ENCODE data around the gene OPRM1. TPM values are rescaled to one million over a fixed set of nuclear protein-coding genes. Genes with fewer than 3 reads are reported as not detected.

The OPRM1 gene
- total and polyA plus RNA-seq, 9 donors: 0.11 to 0.22 TPM; not detected in 7

GRCh38 chr6:154219250-154219649 is 180.2 kb downstream of the OPRM1 start:
- H3K4me1 ChIP-seq (ENCODE audit: control insufficient read depth, insufficient read depth, low read length): no peaks in the 10 kb centered on the region
- no peaks in the 10 kb centered on the region for H3K9me3 ChIP-seq (replicated peaks; ENCODE audit: control insufficient read depth, low read depth, low read length)
- no peak overlapping the region for H3K4me3 ChIP-seq (ENCODE audit: low read length)
- no peak overlapping the region for H3K27ac ChIP-seq (ENCODE audit: low read length)
- no CpG with 5 or more reads among the region's 6 CpGs for WGBS (ENCODE audit: insufficient coverage)
- DNase-seq: no peak
- no peaks in the 10 kb centered on the region for H3K27me3 ChIP-seq (ENCODE audit: control insufficient read depth, insufficient read depth, low read length)
- H3K36me3 ChIP-seq (ENCODE audit: control insufficient read depth, insufficient read depth, low read length): no peaks in the 10 kb centered on the region

DNA sequence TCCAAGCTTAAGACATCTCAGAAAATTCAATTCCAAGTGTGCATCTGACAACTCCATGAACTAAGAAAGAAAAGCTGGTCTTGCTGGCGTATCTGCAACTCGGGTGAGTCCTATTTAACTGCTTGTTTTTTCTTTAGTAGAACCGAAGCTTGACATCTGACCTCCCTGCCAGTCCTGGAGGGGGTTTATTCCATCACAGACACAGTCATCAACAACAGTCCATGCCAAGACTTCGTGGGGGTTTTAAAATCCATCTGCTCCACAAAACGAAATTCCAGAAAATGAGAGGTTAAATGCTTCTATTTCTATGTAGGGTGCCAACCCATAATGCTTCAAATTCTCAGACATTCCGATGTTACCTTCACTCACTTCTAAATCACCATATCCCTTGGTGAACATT is 183.7 kb downstream of the OPRM1 start:
- Histone ChIP-seq H3K9me3 (replicated peaks; ENCODE audit: control insufficient read depth, low read depth, low read length) (no peaks in the 10 kb centered on the region), H3K4me3 (ENCODE audit: low read length) (no peak overlapping the region), H3K4me1 (ENCODE audit: control insufficient read depth, insufficient read depth, low read length) (no peaks in the 10 kb centered on the region), H3K27ac (ENCODE audit: low read length) (no peak overlapping the region), H3K27me3 (ENCODE audit: control insufficient read depth, insufficient read depth, low read length) (no peaks in the 10 kb centered on the region), H3K36me3 (ENCODE audit: control insufficient read depth, insufficient read depth, low read length) (no peaks in the 10 kb centered on the region)
- no peak for DNase-seq
- no CpG with 5 or more reads among the region's 6 CpGs for WGBS (ENCODE audit: insufficient coverage)

DNA sequence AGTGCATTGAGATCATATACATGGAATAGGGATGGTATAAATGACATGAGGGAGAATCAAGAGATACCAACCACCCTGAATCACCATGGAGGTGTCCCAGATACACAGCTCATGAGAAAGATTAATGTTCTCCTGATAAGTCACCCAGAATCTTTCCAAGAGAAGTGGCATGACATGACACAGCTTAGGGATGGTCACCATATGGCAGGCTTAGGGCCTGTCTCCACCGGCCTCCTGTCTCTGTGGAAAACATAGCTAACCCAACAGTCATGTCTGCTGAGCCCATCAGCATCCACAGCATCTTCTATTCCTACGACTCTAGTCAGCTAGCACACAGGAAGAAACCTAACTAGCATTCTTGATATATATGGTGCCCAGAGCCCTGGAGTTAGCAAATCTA is 184.3 kb downstream of the OPRM1 start:
- Histone ChIP-seq H3K36me3 (ENCODE audit: control insufficient read depth, insufficient read depth, low read length) (no peaks in the 10 kb centered on the region), H3K27ac (ENCODE audit: low read length) (no peak overlapping the region), H3K27me3 (ENCODE audit: control insufficient read depth, insufficient read depth, low read length) (no peaks in the 10 kb centered on the region), H3K9me3 (replicated peaks; ENCODE audit: control insufficient read depth, low read depth, low read length) (no peaks in the 10 kb centered on the region), H3K4me3 (ENCODE audit: low read length) (no peak overlapping the region), H3K4me1 (ENCODE audit: control insufficient read depth, insufficient read depth, low read length) (no peaks in the 10 kb centered on the region)
- DNase-seq: no peak
- 100% methylated on average over 1 of the region's 2 CpGs for WGBS (ENCODE audit: insufficient coverage)

GRCh38 chr6:154226461-154226860 is 187.4 kb downstream of the OPRM1 start:
- H3K4me1 ChIP-seq (ENCODE audit: control insufficient read depth, insufficient read depth, low read length): no peaks in the 10 kb centered on the region
- H3K4me3 ChIP-seq (ENCODE audit: low read length): no peak overlapping the region
- 85% methylated on average over 3 of the region's 3 CpGs for WGBS (ENCODE audit: insufficient coverage)
- H3K9me3 ChIP-seq (replicated peaks; ENCODE audit: control insufficient read depth, low read depth, low read length): no peaks in the 10 kb centered on the region
- H3K36me3 ChIP-seq (ENCODE audit: control insufficient read depth, insufficient read depth, low read length): no peaks in the 10 kb centered on the region
- no peak overlapping the region for H3K27ac ChIP-seq (ENCODE audit: low read length)
- DNase-seq: no peak
- H3K27me3 ChIP-seq (ENCODE audit: control insufficient read depth, insufficient read depth, low read length): no peaks in the 10 kb centered on the region

- H3K9me3 ChIP-seq (replicated peaks; ENCODE audit: control insufficient read depth, low read depth, low read length): no peaks in the 10 kb centered on the region
- 90% methylated on average over 6 of the region's 7 CpGs for WGBS (ENCODE audit: insufficient coverage)
- H3K27me3 ChIP-seq (ENCODE audit: control insufficient read depth, insufficient read depth, low read length): no peaks in the 10 kb centered on the region
- H3K27ac ChIP-seq (ENCODE audit: low read length): no peak overlapping the region
- H3K4me1 ChIP-seq (ENCODE audit: control insufficient read depth, insufficient read depth, low read length): no peaks in the 10 kb centered on the region
- no peak for DNase-seq
- H3K4me3 ChIP-seq (ENCODE audit: low read length): no peak overlapping the region
- no peaks in the 10 kb centered on the region for H3K36me3 ChIP-seq (ENCODE audit: control insufficient read depth, insufficient read depth, low read length)
These were observed 189.0 kb downstream of the OPRM1 start for GRCh38 chr6:154227862-154228520.

DNA sequence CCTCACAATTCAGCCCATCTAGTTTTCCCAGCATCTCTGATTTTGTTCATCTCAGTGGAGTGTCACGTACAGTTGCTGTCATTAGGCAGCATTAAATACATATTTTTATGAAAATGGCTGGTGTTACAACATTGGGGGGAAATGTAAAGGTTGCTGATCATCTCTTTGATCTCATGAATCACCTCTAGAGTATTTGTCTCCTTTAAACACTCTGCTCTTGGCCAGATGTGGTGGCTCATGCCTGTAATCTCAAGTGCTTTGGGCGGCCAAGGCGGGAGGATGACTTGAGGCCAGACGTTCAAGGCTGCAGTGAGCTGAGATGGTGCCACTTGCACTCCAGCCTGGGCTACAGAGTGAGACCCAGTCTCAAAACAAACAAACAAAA is 189.5 kb downstream of the OPRM1 start:
- Histone ChIP-seq H3K36me3 (ENCODE audit: control insufficient read depth, insufficient read depth, low read length) (no peaks in the 10 kb centered on the region), H3K27ac (ENCODE audit: low read length) (no peak overlapping the region), H3K4me3 (ENCODE audit: low read length) (no peak overlapping the region), H3K4me1 (ENCODE audit: control insufficient read depth, insufficient read depth, low read length) (no peaks in the 10 kb centered on the region), H3K27me3 (ENCODE audit: control insufficient read depth, insufficient read depth, low read length) (no peaks in the 10 kb centered on the region), H3K9me3 (replicated peaks; ENCODE audit: control insufficient read depth, low read depth, low read length) (no peaks in the 10 kb centered on the region)
- WGBS (ENCODE audit: insufficient coverage): 100% methylated on average over 2 of the region's 4 CpGs
- no peak for DNase-seq

DNA sequence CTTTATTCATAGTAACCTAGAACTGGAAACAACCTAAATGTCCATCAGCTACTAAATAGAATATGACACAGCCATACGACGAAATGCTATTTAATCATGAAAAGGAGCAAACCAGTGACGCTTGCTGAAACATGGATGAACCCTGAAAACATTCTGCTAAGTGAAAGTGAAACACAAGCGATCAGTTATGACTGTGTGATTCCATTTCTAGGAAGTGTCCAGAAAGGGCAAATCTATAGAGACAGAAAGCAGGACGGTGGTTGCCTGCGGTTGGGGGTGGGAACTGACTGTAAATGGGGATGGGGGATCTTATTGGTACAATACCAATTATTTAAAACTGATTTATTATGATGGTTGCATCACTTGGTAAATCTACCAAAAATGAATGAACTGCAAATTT is 190.7 kb downstream of the OPRM1 start:
- Histone ChIP-seq H3K27ac (ENCODE audit: low read length) (no peak overlapping the region), H3K4me1 (ENCODE audit: control insufficient read depth, insufficient read depth, low read length) (no peaks in the 10 kb centered on the region), H3K4me3 (ENCODE audit: low read length) (no peak overlapping the region), H3K27me3 (ENCODE audit: control insufficient read depth, insufficient read depth, low read length) (no peaks in the 10 kb centered on the region), H3K36me3 (ENCODE audit: control insufficient read depth, insufficient read depth, low read length) (no peaks in the 10 kb centered on the region), H3K9me3 (replicated peaks; ENCODE audit: control insufficient read depth, low read depth, low read length) (no peaks in the 10 kb centered on the region)
- 86% methylated on average over 2 of the region's 6 CpGs for WGBS (ENCODE audit: insufficient coverage)
- no peak for DNase-seq

DNA sequence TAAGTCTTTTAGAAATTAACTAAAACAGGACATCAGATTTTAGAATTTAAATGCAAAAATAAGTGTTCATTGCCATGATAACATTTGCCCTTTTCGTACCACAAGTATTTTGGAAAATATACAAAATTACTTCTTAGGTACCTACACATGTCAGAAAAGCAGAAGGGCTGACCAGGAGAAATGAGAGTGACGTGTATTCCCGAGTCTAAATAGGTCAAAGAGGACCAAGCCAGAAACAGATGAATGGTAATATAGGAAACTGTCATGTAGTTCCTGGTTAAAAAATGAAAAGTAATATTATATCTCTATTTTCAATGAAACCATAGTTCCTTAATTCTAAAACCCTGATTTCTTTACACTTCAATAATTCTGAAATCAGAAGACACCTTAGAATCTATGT is 191.4 kb downstream of the OPRM1 start:
- H3K36me3 ChIP-seq (ENCODE audit: control insufficient read depth, insufficient read depth, low read length): no peaks in the 10 kb centered on the region
- H3K4me3 ChIP-seq (ENCODE audit: low read length): no peak overlapping the region
- no peak for DNase-seq
- WGBS (ENCODE audit: insufficient coverage): no CpG with 5 or more reads among the region's 3 CpGs
- no peaks in the 10 kb centered on the region for H3K4me1 ChIP-seq (ENCODE audit: control insufficient read depth, insufficient read depth, low read length)
- H3K9me3 ChIP-seq (replicated peaks; ENCODE audit: control insufficient read depth, low read depth, low read length): no peaks in the 10 kb centered on the region
- no peak overlapping the region for H3K27ac ChIP-seq (ENCODE audit: low read length)
- no peaks in the 10 kb centered on the region for H3K27me3 ChIP-seq (ENCODE audit: control insufficient read depth, insufficient read depth, low read length)

DNA sequence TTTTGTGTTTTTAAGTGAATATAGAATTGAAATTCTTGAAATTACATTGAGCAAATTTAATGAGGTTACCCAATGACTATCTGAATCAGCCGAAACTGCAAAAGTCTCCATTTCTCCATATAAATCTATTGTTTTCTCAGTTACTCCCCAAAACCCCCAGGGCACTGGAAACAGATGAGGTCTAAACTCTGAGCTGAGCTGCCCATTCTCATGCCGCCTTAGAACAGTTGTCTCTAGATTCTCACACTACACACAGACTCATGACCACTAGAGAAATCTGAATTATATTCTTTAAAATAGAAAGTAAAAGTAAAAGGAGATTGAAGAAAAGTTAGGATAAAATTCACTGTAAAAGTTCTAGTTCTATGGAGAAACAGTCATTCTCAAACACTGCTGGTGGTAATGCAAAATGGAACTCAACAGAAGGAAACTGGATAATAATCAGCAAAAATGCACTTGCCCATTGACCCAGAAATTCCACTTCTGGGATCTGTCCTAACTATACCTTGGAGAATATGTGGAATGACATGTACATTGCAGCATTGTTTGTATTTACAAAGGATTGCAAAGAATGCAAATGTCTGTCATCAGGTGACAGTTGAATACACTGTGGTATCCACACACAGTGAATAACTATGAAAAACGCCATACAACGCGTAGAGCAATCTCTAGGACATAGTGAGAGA is 192.0 kb downstream of the OPRM1 start:
- no CpG with 5 or more reads among the region's 5 CpGs for WGBS (ENCODE audit: insufficient coverage)
- no peak for DNase-seq
- no peak overlapping the region for H3K4me3 ChIP-seq (ENCODE audit: low read length)
- H3K36me3 ChIP-seq (ENCODE audit: control insufficient read depth, insufficient read depth, low read length): no peaks in the 10 kb centered on the region
- no peaks in the 10 kb centered on the region for H3K27me3 ChIP-seq (ENCODE audit: control insufficient read depth, insufficient read depth, low read length)
- no peak overlapping the region for H3K27ac ChIP-seq (ENCODE audit: low read length)
- no peaks in the 10 kb centered on the region for H3K9me3 ChIP-seq (replicated peaks; ENCODE audit: control insufficient read depth, low read depth, low read length)
- H3K4me1 ChIP-seq (ENCODE audit: control insufficient read depth, insufficient read depth, low read length): no peaks in the 10 kb centered on the region

DNA sequence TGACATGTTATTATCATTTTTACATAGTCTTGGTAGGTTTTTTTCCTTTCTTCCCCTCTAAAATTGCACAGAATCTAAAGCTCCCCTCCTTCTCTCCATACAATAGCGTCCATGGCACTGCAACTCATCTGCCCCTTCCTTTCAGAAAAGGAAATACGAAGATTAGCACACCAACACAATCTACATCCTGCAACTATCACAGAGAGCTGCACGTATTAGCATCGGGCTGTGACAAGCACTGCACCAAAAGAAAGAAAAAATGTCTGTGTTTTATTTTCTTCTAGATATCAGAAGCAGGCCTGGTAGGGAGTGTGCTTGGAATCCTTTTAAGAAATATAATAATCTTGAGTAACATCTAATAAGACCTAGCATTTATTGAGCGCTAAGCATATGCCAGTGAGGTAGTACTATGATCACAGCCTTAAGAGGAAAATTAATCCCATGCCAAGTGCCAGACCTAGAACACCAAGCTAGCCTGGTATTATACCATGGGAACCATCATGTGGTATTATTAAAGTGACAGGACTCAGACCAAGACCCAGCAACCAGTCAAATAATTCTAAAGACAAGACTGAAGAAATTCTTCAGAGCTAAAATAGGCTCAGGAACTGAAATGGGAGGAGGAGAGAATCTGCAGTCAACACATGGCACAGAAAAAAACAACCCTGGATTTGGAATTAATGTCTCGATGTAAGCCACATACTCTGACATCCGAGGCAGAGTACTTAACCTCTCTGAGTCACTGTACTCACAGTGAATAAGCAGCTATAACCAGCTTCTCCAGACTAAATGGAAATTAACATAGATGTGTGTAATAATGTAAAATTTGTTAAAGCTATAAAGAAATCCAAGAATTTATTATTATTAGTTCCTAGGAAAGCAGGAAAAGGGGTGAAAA is 193.2 kb downstream of the OPRM1 start:
- H3K36me3 ChIP-seq (ENCODE audit: control insufficient read depth, insufficient read depth, low read length): no peaks in the 10 kb centered on the region
- no peak for DNase-seq
- no peak overlapping the region for H3K4me3 ChIP-seq (ENCODE audit: low read length)
- 83% methylated on average over 1 of the region's 7 CpGs for WGBS (ENCODE audit: insufficient coverage)
- no peaks in the 10 kb centered on the region for H3K4me1 ChIP-seq (ENCODE audit: control insufficient read depth, insufficient read depth, low read length)
- H3K27me3 ChIP-seq (ENCODE audit: control insufficient read depth, insufficient read depth, low read length): no peaks in the 10 kb centered on the region
- H3K27ac ChIP-seq (ENCODE audit: low read length): no peak overlapping the region
- no peaks in the 10 kb centered on the region for H3K9me3 ChIP-seq (replicated peaks; ENCODE audit: control insufficient read depth, low read depth, low read length)
